T-helper 17 cell (primary cell): ENCODE data around the gene MUC2. TPM values are rescaled to one million over a fixed set of nuclear protein-coding genes. Genes with fewer than 3 reads are reported as not detected.

Source experiments
- ATAC-seq: fragments of 150-1000 bp; cut with Tn5 transposase; 2 replicates; pipeline ENCODE4 v1.10.0; 2021; ENCODE audit warnings: mild to moderate bottlenecking, moderate library complexity
- DNase-seq, 3 donors: peaks; one replicate each; pipeline versions ENCODE4 v3.0.0 to v3.0.0-alpha.2; 2020 to 2021
- H3K9me3 ChIP-seq: one replicate; pipeline ENCODE4 v1.7.0; 2013; ENCODE audit warnings: low read length, mild to moderate bottlenecking; ENCODE audit not compliant: control insufficient read depth, poor library complexity, severe bottlenecking
- H3K27ac Mint-ChIP-seq: one replicate; pipeline ENCODE4 v1.8.0; 2022; ENCODE audit warnings: mild to moderate bottlenecking, moderate library complexity, mixed read lengths
- H3K27me3 Mint-ChIP-seq: one replicate; pipeline ENCODE4 v1.8.0; 2022; ENCODE audit warnings: mixed read lengths
- H3K36me3 Mint-ChIP-seq: one replicate; pipeline ENCODE4 v1.8.0; 2022; ENCODE audit warnings: low read depth, mixed read lengths
- H3K4me1 Mint-ChIP-seq: one replicate; pipeline ENCODE4 v1.8.0; 2022; ENCODE audit warnings: mild to moderate bottlenecking, mixed read lengths
- H3K4me3 Mint-ChIP-seq: one replicate; pipeline ENCODE4 v1.8.0; 2022; ENCODE audit warnings: mild to moderate bottlenecking, moderate library complexity, mixed read lengths
- total RNA-seq, 4 donors: library from RNA in 2 of 4; stranded (reverse) in 2 of 4; gene quantifications; one replicate each; pipeline ENCODE4 v1.2.3 and lab custom pipeline; 2022 to 2026

The MUC2 gene
- total RNA-seq, 2 donors from 2014 or later = not detected

DNA sequence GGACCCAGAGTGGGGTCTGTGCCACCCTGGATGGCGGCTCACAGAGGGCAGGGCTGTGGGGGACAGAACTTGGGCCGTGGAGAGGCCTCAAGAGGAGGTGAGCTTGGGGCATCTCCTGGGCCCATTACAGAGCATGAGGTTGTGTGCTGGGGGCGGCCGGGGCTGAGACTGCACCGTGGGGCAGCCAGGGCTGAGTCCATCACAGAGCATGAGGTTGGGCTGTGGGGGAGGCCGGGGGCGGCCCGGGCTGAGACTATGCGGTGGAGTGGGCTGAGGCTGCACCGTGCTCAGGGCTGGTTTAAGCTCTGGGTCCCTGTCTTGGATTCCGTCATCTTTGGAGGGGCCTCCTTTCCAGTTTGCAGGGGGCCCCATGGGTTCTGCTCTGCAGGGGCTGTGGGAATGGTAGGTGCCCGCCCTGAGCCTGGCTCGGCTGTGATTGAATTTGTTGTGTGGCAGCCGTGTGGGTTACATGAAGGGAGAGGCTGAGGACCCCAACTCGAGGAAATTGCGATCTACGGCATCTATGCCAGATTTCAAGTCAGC is 45.0 kb downstream of the MUC2 start:
- H3K27me3 Mint-ChIP-seq = peaks cover 5% of the 10 kb centered on the region
- ATAC-seq (no peak), DNase-seq (no peak)
- H3K4me3 Mint-ChIP-seq = no peak overlapping the region
- no peak overlapping the region for H3K27ac Mint-ChIP-seq
- H3K4me1 Mint-ChIP-seq = peaks cover 1% of the 10 kb centered on the region
- H3K9me3 ChIP-seq = no peaks in the 10 kb centered on the region
- H3K36me3 Mint-ChIP-seq = no peaks in the 10 kb centered on the region

DNA sequence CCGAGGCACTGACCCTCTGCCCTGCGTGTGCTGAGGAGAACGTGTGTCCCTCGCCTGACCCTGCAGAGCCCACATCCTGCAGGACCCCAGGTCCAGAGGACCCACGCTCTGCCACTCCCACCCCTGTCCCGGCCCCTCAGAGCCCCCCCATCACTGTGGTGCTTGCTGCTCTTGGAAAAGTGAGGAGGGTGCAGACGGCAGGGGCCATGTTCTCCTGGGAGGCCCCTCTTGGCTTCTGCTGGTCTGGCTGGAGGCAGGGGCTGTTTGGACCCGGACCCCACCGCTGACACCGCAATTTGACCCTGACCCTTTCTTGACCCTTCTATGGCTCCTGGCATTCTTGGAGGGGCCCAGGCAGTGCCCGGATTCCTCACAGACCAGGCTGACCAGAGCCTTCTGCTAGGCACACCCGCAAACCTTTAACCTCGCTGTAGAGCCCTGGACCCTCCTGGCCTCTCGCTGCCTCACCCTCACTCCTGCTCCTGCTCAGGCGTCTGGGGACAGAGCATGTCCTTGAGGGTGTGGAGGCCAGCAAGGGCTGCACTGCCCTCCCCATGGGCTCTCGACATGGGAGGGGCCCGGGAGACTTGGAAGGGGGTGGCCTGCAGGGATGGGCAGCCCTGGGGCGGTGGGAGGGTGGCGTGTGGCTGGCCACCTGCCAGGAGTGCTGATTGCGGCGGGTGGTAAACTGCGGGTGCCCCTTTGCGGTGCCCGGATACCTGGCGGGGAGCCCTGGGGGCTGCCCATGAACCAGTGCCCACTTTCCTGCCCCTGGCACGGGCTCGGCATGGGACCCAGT is 46.1 kb downstream of the MUC2 start:
- DNase-seq (no peak), ATAC-seq (no peak)
- no peaks in the 10 kb centered on the region for H3K36me3 Mint-ChIP-seq
- H3K27ac Mint-ChIP-seq = no peak overlapping the region
- H3K9me3 ChIP-seq = no peaks in the 10 kb centered on the region
- no peak overlapping the region for H3K4me3 Mint-ChIP-seq
- H3K27me3 Mint-ChIP-seq = peaks cover 5% of the 10 kb centered on the region
- H3K4me1 Mint-ChIP-seq = no peaks in the 10 kb centered on the region

DNA sequence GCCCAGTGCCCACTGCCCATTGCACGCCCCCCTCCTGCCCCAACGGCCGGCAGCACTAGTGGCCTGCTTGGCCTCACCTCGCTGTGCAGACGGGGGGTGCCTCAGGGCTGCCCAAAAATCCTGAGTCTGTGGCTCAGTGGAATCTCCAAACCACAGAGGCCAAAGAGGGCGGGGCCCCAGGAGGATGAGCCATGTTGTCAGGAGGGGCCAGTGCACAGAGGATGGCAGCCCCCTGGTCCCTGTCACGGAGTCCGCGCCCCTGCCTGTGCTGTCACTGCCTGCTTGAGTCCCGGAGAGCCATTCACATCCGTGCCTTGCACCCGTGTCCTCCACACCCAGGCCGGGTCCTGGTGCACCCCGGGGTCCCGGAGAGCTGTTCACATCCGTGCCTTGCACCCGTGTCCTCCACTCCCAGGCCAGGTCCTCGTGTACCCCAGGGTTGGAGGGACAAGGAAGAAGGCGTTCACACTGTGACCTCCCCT is 46.7 kb downstream of the MUC2 start:
- Mint-ChIP-seq H3K27me3 (peaks cover 5% of the 10 kb centered on the region), H3K36me3 (no peaks in the 10 kb centered on the region), H3K27ac (no peak overlapping the region), H3K4me1 (no peaks in the 10 kb centered on the region), H3K4me3 (no peak overlapping the region)
- no peaks in the 10 kb centered on the region for H3K9me3 ChIP-seq
- ATAC-seq (no peak), DNase-seq (no peak)

DNA sequence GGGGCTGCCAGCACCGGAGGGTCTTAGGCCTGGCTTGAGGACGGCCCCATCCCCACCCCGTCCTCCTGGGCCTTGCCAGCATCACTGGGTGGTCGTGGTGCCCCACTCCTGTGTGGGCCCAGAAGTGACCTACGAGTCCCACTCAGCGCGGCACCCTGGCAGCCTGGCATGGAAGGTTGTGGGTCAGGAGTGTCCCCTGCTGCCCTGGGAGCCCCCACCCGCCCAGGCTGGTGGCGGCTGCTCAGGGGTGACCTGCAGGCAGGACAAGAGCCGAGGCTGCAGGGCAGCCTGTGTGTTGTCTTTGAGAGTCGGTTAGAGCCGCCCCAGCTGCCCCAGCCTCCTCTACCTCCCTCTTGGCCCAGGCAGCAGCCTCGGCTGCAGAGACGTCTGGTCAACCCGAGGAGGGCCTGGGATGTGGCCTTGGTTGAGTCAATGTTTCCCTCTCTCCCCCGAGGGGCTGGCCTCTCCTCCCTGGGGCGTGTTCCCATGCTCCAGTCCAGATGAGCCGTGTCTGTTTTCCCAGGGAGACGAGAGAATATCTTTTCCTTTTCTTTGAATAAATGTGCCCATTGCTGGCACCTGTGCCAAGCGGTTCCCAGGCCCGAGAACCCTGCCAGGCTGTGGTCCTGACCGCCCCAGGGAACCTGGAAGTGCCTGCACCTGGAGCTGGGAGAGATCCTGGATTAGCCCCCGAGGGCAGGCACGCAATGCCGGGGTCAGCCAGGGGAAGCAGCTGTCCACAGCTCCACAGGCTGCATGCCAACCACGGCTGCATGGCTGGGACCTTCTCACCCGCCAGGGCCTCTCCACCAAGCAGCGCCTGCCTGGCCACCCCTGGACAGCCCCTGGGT is 47.4 kb downstream of the MUC2 start:
- H3K9me3 ChIP-seq = no peaks in the 10 kb centered on the region
- no peaks in the 10 kb centered on the region for H3K27me3 Mint-ChIP-seq
- H3K4me1 Mint-ChIP-seq = no peaks in the 10 kb centered on the region
- ATAC-seq (no peak), DNase-seq (no peak)
- no peaks in the 10 kb centered on the region for H3K36me3 Mint-ChIP-seq
- H3K27ac Mint-ChIP-seq = no peak overlapping the region
- no peak overlapping the region for H3K4me3 Mint-ChIP-seq

DNA sequence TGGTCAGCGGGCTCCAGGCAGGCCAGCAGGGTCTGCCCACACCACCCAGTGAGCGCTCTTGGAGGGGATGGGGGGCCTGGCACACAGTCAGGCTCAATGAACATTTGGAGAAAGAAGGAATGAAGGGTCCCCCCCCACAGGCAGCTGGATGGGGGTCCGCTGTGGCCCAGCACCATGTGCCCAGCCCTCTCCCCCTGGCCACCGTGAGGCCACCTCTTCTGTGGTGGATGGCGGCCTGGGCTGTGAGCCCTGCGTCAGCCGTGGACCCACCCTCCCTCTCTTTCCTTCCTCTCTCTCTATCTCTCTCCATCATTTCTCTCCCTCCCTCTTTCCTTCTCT is 48.0 kb downstream of the MUC2 start:
- no peak overlapping the region for H3K27ac Mint-ChIP-seq

DNA sequence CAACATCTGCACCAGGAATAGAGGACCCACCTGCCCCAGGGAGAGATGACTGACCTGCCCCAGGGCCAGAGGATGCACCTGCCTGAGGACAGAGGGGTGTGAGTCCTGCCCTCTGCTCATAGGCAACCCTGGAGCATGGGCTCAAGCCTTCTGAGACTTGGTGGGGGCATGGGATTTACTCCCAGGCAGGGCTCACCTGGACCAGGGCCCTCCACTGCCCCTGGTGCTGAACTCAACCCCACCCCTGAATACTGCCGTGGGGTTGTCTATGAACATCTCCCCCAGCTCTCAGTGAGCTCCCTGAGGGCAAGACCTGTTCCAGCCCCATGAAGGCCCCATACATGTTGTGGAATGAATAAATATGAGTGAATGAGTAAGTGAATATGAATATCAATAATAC is 49.3 kb downstream of the MUC2 start:
- Mint-ChIP-seq H3K4me1 (no peaks in the 10 kb centered on the region), H3K27ac (no peak overlapping the region), H3K4me3 (no peak overlapping the region), H3K27me3 (no peaks in the 10 kb centered on the region), H3K36me3 (no peaks in the 10 kb centered on the region)
- no peak for ATAC-seq
- no peak for DNase-seq
- no peaks in the 10 kb centered on the region for H3K9me3 ChIP-seq

More for the DNA sequence above, 48.0 kb downstream of the MUC2 start:
- no peaks in the 10 kb centered on the region for H3K36me3 Mint-ChIP-seq
- no peaks in the 10 kb centered on the region for H3K4me1 Mint-ChIP-seq
- no peaks in the 10 kb centered on the region for H3K9me3 ChIP-seq
- no peak overlapping the region for H3K4me3 Mint-ChIP-seq
- ATAC-seq (no peak), DNase-seq (no peak)
- H3K27me3 Mint-ChIP-seq = no peaks in the 10 kb centered on the region

Other genes with a start within 250 kb of the MUC2 start
- gene CRACR2B, start 247.0 kb upstream of the MUC2 start, total RNA-seq = 1 to 10 TPM in 1 of 2 donors, under 1 TPM in 1; 0.47 to 1.0 TPM
- 10 to 100 TPM; 54.9 to 67.3 TPM for gene CD151, start 241.9 kb upstream of the MUC2 start, total RNA-seq
- 10 to 100 TPM; 38.5 to 40.5 TPM for gene POLR2L, start 232.3 kb upstream of the MUC2 start, total RNA-seq
- gene TSPAN4, start 232.0 kb upstream of the MUC2 start, total RNA-seq = 1 to 10 TPM; 2.1 to 3.0 TPM
- gene CHID1, start 164.1 kb upstream of the MUC2 start, total RNA-seq = 10 to 100 TPM; 23.4 to 28.8 TPM
- gene AP2A2, start 149.0 kb upstream of the MUC2 start, total RNA-seq = 10 to 100 TPM; 71.1 to 74.0 TPM
- not detected for gene MUC6, start 38.2 kb upstream of the MUC2 start, total RNA-seq
- not detected for gene MUC5AC, start 83.1 kb downstream of the MUC2 start, total RNA-seq
- gene MUC5B, start 148.2 kb downstream of the MUC2 start, total RNA-seq = not detected
- 10 to 100 TPM; 40.2 to 56.3 TPM for gene TOLLIP, start 234.8 kb downstream of the MUC2 start, total RNA-seq